Esophagus muscularis mucosa (tissue), 4 donors: ENCODE measurements around the gene RHOD. TPM values are rescaled to one million over a fixed set of nuclear protein-coding genes. Genes with fewer than 3 reads are reported as not detected.

ENCODE experiments used
- DNase-seq: peaks from one replicate; pipeline ENCODE4 v3.0.0-alpha.2; 2017; ENCODE audit errors: extremely low spot score
- H3K27ac ChIP-seq, 4 donors: fragments of 200-600 bp; sonication (generic); replicated peaks in 1 of 4; 1 replicate in 3 of 4; 2 replicates in 1 of 4; pipeline ENCODE4 v1.5.1; 2016 to 2019; ENCODE audit warnings: mild to moderate bottlenecking in 1 of 4
- H3K27me3 ChIP-seq, 4 donors: fragments of 200-600 bp; sonication (generic); one replicate each; pipeline versions ENCODE4 v1.5.1 to v1.6.0; 2016 to 2019
- H3K36me3 ChIP-seq, 4 donors: fragments of 200-600 bp; sonication (generic); one replicate each; pipeline ENCODE4 v1.5.1; 2016 to 2019
- H3K4me1 ChIP-seq, 4 donors: fragments of 200-600 bp; sonication (generic); one replicate each; pipeline ENCODE4 v1.5.1; 2016 to 2019
- H3K4me3 ChIP-seq, 4 donors: fragments of 200-600 bp; sonication (generic); 1 replicate in 2 of 4; 2 replicates in 2 of 4; pipeline ENCODE4 v1.5.1; 2016 to 2019; ENCODE audit warnings: mild to moderate bottlenecking in 4 of 4, moderate library complexity in 1 of 4
- H3K9me3 ChIP-seq, 4 donors: fragments of 200-600 bp; sonication (generic); 1 replicate in 3 of 4; 2 replicates in 1 of 4; pipeline ENCODE4 v1.5.1; 2016 to 2019
- EP300 ChIP-seq: sonication (generic); formaldehyde crosslinking; IDR thresholded peaks from one replicate; pipeline ENCODE4 v1.6.1; 2017; ENCODE audit warnings: antibody characterized with exemption
- POLR2A ChIP-seq: fragments of 450-650 bp; IDR thresholded peaks from one replicate; pipeline ENCODE4 v1.6.1; 2017; ENCODE audit warnings: antibody characterized with exemption, moderate library complexity, mild to moderate bottlenecking, low read depth
- POLR2AphosphoS5 ChIP-seq, 2 donors: sonication (generic); formaldehyde crosslinking; IDR thresholded peaks; one replicate each; pipeline ENCODE4 v1.6.1; 2017; ENCODE audit warnings: antibody characterized with exemption in 2 of 2
- WGBS: methylation state at CpG from one replicate; pipeline ENCODE4 v1.1.5; 2018; 5-methylcytosine and 5-hydroxymethylcytosine counted together
- intact Hi-C: fragments of 100-400 bp; cut with DNase I; formaldehyde crosslinking; loops from one replicate; pipeline ENCODE4 v1.15.1; 2023
- total RNA-seq, 4 donors: library from RNA; depleted of rRNA; stranded (reverse); fragments of >200 nt; gene quantifications; one replicate each; pipeline versions ENCODE4 v1.1.0 to v1.2.1, GENCODE V29; 2016
- TF ChIP-seq, protein P1 (sequence below), 3 experiments: fragments of 200-600 bp in 2 of 3; fragments of 450-650 bp in 1 of 3; sonication (generic) in 2 of 3; IDR thresholded peaks; one replicate each; pipeline ENCODE4 v1.5.1; 2017 to 2019; ENCODE audit warnings: antibody characterized with exemption in 3 of 3, mild to moderate bottlenecking in 2 of 3, moderate library complexity in 1 of 3

The RHOD gene
- total RNA-seq, 4 donors from 2014 or later = 14.4 to 34.7 (median 20.4) TPM

DNA sequence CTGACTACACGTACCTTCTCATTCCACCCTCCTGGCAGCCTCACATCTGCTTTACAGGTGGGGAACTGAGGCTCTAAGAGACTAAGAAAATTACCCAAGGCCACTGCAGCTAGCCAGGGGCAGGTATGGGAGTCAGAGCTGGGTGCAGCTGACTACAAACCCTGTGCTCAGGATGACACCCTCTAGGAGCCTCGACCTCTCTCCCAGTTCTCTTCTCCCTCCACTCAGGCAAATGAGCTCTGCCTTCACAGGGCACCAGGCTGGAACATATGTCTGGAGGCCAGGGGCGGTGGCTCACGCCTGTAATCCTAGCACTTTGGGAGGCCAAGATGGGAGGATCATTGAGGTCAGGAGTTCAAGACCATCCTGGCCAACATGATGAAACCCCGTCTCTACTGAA, 29.7 kb upstream of the RHOD start:
- DNase-seq = no peak
- intact Hi-C loops = no loop called here
- Histone ChIP-seq H3K27ac (no peak overlapping the region), H3K36me3 (no peaks in the 10 kb centered on the region), H3K27me3 (peaks cover 0 to 39% (median 12%) of the 10 kb centered on the region in 4 donors), H3K4me3 (no peak overlapping the region), H3K9me3 (no peaks in the 10 kb centered on the region), H3K4me1 (peaks cover 13 to 20% (median 19%) of the 10 kb centered on the region in 4 donors)
- TF ChIP-seq EP300 (no peak), POLR2AphosphoS5 (IDR thresholded peaks at IDR 0.05) (no peak), POLR2A (no peak)
- TF ChIP-seq, protein P1, sequence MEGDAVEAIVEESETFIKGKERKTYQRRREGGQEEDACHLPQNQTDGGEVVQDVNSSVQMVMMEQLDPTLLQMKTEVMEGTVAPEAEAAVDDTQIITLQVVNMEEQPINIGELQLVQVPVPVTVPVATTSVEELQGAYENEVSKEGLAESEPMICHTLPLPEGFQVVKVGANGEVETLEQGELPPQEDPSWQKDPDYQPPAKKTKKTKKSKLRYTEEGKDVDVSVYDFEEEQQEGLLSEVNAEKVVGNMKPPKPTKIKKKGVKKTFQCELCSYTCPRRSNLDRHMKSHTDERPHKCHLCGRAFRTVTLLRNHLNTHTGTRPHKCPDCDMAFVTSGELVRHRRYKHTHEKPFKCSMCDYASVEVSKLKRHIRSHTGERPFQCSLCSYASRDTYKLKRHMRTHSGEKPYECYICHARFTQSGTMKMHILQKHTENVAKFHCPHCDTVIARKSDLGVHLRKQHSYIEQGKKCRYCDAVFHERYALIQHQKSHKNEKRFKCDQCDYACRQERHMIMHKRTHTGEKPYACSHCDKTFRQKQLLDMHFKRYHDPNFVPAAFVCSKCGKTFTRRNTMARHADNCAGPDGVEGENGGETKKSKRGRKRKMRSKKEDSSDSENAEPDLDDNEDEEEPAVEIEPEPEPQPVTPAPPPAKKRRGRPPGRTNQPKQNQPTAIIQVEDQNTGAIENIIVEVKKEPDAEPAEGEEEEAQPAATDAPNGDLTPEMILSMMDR (IDR thresholded peaks at IDR 0.05) = no peak
- whole genome bisulfite sequencing = 95% methylated on average over 5 of the region's 5 CpGs

DNA sequence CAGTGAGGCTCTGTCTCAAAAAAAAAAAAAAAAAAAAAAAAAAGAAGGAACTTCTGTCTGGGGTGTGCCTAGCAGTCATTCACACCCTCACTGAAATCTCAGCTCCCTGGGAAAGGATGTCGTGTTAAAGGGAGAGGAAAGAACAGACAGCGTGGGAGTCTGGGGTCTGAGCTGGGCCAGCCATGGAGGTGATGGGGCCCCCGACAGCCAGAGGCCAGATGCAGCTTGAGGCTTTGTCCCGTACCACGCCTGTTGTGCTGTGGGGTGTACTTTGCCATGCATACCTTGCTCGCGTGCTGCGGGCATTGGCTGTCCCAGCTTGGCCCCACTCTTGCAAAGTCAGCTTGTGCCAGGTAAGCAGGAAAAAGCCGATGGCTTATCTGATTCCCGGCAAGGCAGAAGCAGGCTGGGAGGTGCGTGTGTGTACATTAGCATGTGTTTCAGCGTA, 29.1 kb upstream of the RHOD start:
- Histone ChIP-seq H3K4me1 (peaks cover 10 to 16% (median 14%) of the 10 kb centered on the region in 4 donors), H3K27ac (no peak overlapping the region), H3K9me3 (no peaks in the 10 kb centered on the region), H3K4me3 (no peak overlapping the region), H3K36me3 (no peaks in the 10 kb centered on the region), H3K27me3 (peaks cover 0 to 34% (median 9%) of the 10 kb centered on the region in 4 donors)
- intact Hi-C loops = no loop called here
- 90% methylated on average over 12 of the region's 12 CpGs for WGBS
- TF ChIP-seq EP300 (no peak), POLR2AphosphoS5 (IDR thresholded peaks at IDR 0.05) (no peak), POLR2A (no peak)
- TF ChIP-seq, protein P1 (IDR thresholded peaks at IDR 0.05) = no peak
- DNase-seq = no peak

DNA sequence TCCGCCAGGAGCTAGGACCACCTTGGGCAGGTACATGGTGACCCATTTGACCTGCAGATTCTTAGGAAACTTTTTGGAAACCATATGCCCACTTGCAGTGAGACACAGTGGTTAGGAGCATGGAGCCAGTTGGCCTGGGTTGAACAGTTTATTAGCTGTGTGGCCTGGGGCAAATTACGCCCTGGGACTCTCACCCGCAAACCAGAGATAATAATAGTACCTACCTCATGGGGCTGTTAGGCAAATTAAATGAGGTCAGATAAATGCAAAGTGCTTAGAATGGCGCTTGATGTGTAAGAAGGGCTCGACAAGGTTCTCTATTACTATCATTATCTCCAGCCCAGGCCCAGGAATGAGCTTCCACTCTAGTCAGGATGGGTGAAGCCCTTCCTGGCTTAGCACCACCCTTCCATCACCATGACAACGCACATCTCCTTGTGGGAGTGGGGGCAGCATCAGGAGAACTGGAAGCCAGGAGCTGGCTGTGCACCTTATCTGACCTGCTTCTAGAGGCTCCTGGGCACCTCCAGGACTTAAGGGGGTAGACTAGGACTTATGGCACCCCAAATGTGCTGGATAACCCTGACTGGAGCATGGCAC, 28.6 kb upstream of the RHOD start:
- intact Hi-C loops = no loop called here
- 85% methylated on average over 5 of the region's 6 CpGs for WGBS
- H3K27me3 ChIP-seq = peaks cover 0 to 28% (median 8%) of the 10 kb centered on the region in 4 donors
- no peak overlapping the region for H3K4me3 ChIP-seq
- no peak for DNase-seq
- TF ChIP-seq POLR2AphosphoS5 (IDR thresholded peaks at IDR 0.05) (no peak), EP300 (no peak), POLR2A (no peak)
- TF ChIP-seq, protein P1 (IDR thresholded peaks at IDR 0.05) = no peak
- H3K27ac ChIP-seq = no peak overlapping the region
- H3K9me3 ChIP-seq = no peaks in the 10 kb centered on the region
- H3K4me1 ChIP-seq = peaks cover 5 to 15% (median 12%) of the 10 kb centered on the region in 4 donors
- H3K36me3 ChIP-seq = no peaks in the 10 kb centered on the region

DNA sequence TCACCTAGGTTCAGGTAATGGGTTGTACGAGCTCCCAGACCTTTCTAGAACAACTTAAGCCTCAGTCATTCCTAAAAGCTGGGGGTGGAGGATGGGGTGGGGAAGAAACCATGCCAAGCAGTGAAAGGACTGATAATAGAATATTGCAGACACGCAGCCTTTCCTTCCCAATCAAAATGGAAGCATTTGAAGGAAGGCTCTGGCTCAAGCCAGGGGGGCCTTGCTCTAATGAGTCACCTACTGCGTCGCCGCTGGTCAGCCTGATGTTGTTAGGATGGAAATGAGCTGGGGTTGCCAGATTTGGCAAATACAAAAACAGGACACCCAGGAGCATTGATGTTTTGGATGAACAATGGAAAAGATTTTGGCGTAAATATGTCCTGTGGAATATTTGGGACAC, 27.5 kb upstream of the RHOD start:
- Histone ChIP-seq H3K27ac (no peak overlapping the region), H3K36me3 (no peaks in the 10 kb centered on the region), H3K4me3 (no peak overlapping the region), H3K4me1 (peaks cover 0 to 14% (median 12%) of the 10 kb centered on the region in 4 donors), H3K27me3 (peaks cover 0 to 18% (median under 1%) of the 10 kb centered on the region in 4 donors), H3K9me3 (no peaks in the 10 kb centered on the region)
- DNase-seq = no peak
- no peak for TF ChIP-seq EP300
- TF ChIP-seq POLR2AphosphoS5 (IDR thresholded peaks at IDR 0.05) = no peak
- no peak for TF ChIP-seq POLR2A
- TF ChIP-seq, protein P1 (IDR thresholded peaks at IDR 0.05) = no peak
- WGBS = 92% methylated on average over 6 of the region's 6 CpGs
- intact Hi-C loops = no loop called here
